GM12865 (cell line): ENCODE measurements around the gene HMGB1.
A peak's percentile ranks its signal among the peaks of the same experiment; 100 is the strongest.

Experiments used
- DNase-seq: peaks from one replicate; pipeline ENCODE4 v3.0.0; 2010; ENCODE audit warnings: low read depth
- H3K4me3 ChIP-seq: 2 replicates; pipeline ENCODE4 v1.5.1; 2011; ENCODE audit warnings: mild to moderate bottlenecking, low read depth, low read length, control low read depth
- TF ChIP-seq, protein P1 (sequence below): IDR thresholded peaks from 2 replicates; pipeline ENCODE4 v1.5.1; 2011; ENCODE audit warnings: low read length, control low read depth, low read depth, inconsistent platforms; ENCODE audit not compliant: insufficient read depth; ENCODE audit errors: missing control alignments

The HMGB1 gene

DNA sequence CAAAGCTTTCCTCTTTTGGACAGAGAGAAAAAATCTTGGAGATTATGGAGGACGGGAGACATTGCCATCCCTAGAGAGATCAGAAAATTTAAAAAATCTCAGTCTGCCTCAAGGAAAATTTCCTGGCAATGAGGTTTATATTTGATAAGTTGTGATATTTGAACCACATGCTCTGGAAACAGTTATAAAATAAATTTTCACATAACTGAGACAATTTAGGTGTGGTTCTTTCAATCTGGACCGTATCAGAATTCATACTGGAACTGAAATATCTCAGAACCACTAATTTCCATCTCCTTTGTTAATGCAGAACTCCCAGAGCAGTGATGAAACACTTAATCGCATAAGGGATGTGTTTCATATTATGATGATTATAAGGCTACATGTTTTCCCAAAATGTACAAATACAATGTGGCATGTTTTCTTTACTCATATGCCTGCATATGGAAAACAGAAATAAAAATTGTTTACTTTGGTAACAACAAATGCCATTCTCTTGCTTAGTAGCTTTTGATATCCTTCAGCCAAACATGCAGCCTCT is 29.8 kb downstream of the HMGB1 start:
- TF ChIP-seq, protein P1, sequence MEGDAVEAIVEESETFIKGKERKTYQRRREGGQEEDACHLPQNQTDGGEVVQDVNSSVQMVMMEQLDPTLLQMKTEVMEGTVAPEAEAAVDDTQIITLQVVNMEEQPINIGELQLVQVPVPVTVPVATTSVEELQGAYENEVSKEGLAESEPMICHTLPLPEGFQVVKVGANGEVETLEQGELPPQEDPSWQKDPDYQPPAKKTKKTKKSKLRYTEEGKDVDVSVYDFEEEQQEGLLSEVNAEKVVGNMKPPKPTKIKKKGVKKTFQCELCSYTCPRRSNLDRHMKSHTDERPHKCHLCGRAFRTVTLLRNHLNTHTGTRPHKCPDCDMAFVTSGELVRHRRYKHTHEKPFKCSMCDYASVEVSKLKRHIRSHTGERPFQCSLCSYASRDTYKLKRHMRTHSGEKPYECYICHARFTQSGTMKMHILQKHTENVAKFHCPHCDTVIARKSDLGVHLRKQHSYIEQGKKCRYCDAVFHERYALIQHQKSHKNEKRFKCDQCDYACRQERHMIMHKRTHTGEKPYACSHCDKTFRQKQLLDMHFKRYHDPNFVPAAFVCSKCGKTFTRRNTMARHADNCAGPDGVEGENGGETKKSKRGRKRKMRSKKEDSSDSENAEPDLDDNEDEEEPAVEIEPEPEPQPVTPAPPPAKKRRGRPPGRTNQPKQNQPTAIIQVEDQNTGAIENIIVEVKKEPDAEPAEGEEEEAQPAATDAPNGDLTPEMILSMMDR: no peak
- H3K4me3 ChIP-seq: no peak overlapping the region
- no peak for DNase-seq

DNA sequence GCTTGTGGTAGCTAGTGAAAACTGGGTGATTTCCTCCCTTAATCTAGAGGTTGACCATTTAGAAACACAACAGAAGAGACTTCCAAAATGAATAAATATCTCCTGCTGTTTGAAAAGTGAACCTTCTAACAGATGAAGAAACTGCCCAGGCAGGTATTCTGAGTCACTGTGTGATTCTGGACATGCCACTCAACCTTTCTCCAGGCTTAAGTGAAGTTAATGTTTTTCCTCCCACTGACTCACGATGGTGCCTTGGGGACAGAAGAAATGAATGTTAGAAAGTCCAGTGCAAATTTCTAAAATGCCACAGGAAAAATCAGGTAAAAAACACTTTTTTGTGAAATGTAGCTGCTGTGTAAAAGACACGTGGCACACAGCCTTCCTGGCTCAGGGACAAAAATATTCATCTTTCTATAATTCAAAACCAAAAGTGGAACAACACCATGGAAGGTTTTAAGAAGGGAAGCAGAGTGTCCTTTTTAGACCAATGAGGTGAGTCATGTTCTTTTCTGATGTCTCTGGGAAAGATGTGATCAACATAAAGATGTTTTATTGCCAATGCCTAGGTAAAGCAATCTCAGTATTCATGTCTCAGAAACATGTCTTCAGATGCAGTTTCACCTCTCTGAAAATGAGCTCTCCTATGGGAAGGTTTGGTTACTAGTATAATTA is 34.3 kb downstream of the HMGB1 start:
- peak overlapping the region; percentile 40 for H3K4me3 ChIP-seq
- TF ChIP-seq, protein P1: no peak
- DNase-seq: peak; percentile 52

DNA sequence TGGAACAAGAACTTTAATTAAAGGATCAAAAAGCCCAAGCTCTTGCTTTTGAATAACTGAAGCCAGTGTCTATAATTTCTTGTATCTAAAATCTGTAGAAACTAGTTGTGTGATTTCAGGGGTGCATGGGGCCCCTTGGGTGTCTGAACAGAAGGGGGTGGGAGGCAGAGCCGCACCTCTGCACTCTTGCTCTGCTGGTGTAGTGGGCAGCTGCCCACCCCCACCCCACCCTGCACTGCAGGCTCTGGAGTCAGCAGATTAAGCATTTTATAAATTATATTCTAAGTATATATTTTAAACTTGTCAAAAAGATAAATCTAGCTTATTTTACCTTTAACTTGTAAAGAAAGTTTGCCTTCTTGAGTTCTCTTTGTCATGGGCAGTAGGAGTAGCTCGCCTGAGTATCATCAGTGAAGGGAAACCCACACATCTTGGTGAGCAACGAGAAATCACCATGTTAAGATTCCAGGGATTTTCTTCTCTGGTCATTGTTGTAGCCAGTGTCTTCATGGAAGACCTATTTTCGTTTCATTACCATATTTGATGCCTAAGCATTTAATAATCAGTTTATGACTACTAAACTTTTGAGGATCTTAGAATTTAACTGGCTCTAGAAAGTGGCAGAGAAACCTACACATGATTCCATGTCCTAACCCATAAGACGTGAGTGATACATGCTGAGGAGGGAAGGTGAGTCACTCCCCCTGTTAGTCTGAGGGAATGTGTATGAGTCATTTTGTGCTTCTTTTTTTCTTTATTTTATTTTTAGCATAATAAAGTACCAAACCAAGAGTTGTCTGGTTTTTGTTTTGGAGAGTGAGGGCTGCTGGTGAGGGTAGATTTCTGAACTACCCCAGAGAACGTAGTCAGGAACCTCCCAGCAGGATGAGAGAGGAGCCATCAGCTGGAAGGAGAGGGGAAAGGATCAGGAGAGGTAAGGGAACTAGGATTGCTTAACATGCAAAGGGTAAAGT is 35.7 kb downstream of the HMGB1 start:
- H3K4me3 ChIP-seq: peak overlapping the region; percentile 40
- DNase-seq: peak; percentile 72

DNA sequence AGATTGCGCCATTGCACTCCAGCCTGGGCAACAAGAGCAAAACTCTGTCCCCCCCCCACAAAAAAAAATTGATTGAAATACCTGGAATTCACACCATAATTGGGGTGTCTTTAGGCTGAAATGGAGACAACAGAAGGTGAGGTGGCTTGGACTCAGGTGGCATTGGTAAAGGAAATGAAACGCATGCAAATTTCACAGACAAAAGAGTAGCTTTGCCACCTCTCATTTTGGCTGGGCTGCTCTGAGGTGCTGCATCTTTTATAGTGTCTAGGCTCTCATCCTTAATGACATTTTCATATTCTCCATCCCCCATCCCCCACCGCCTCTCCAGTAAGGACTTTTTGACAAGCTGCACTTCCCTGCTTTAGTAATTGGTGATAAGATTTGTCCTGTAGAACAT is 36.5 kb downstream of the HMGB1 start:
- H3K4me3 ChIP-seq: no peak overlapping the region
- TF ChIP-seq, protein P1: no peak
- DNase-seq: peak; percentile 24

More for the DNA sequence above, 35.7 kb downstream of the HMGB1 start:
- TF ChIP-seq, protein P1: no peak

DNA sequence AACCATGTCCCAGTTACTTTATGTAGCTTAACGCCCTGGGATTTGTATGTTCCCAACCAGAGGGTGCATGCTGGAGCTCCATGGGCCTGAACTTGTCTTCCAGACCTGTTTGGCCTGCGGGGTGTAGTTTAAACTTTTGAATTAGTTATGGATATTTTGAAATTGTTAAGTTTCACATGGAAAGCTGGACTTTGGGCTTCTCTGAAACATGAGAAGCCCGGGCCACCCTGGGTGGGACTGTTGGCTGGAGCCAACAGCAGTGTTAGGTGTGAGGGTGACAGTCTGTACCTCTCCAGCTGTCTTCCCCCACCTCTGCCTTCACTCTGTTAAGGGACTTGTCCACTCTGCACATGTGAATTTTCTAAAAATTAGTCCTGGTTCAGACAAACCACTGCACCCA is 41.8 kb downstream of the HMGB1 start:
- TF ChIP-seq, protein P1: no peak

DNA sequence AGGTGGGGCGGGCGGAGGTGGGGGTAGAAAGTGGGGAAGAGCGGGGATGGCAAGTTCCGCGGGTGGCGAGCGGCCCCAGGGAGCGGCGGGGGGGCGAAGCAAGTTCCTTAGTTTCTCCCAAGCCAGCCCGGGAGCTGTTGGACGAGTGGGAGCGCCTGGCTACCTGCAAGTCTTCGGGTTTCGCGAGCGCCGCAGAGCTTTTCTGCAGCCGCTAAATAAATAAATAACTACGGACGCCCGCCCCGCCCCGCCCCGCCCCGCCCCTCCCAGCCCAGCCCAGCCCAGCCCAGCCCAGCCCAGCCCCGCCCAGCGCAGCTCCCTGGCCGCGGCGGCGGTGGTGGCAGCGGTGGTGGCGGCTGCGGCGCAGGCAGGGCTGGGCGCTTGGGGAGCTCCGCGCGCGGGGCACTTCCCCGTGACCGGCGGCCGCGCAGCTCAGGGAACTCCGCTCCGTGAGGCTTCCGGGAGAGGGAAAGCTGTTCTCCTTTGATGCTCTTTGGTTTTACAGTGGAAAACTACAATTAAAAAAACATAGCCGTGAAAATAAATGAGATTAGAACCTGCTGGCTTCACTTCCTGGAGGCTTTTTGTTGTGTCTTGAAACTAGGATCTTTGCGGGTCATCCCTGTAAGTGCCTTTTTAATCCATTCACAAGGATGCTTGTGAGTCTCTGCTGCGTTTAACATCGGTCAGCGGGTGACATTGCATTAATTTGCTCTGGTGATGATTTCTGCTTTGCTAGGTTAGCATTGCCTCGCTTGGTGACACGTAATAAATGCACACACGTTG is 43.5 kb downstream of the HMGB1 start, which contains the start of gene UBE2L5:
Gene UBE2L5, plus strand, starts transcription at position 440 of the 786 bp plus-strand sequence. CDS start 5,498 bp downstream, outside the sequence.
- TF ChIP-seq, protein P1: no peak
- H3K4me3 ChIP-seq: peak within 1 kb of the TSS; percentile 76
- DNase-seq: peak; percentile 83

More for the DNA sequence above, 41.8 kb downstream of the HMGB1 start:
- H3K4me3 ChIP-seq: no peak overlapping the region
- DNase-seq: no peak
